Measurements from ENCODE around the gene COL5A1.

COL5A1 gene

GRCh38 chr9:134748591-134748990, 107.0 kb downstream of the COL5A1 start:
- DNase-seq: no peak

GRCh38 chr9:134750450-134751155, 109.0 kb downstream of the COL5A1 start:
- no peak for DNase-seq

GRCh38 chr9:134751622-134752021, 110.0 kb downstream of the COL5A1 start:
- DNase-seq: no peak

GRCh38 chr9:134752471-134753168, 111.0 kb downstream of the COL5A1 start:
- no peak for DNase-seq

- no peak for DNase-seq
Measured at GRCh38 chr9:134753191-134753590, 111.6 kb downstream of the COL5A1 start.

GRCh38 chr9:134755221-134755907, 113.8 kb downstream of the COL5A1 start:
- no peak for DNase-seq

GRCh38 chr9:134756098-134756497, 114.5 kb downstream of the COL5A1 start:
- no peak for DNase-seq

- DNase-seq: no peak
Measured at GRCh38 chr9:134757216-134757975, 115.8 kb downstream of the COL5A1 start.

- peak; percentile 62 for DNase-seq
Measured at GRCh38 chr9:134758949-134759607, 117.5 kb downstream of the COL5A1 start.

GRCh38 chr9:134759913-134760312, 118.3 kb downstream of the COL5A1 start:
- DNase-seq: no peak

GRCh38 chr9:134760750-134761420, 119.3 kb downstream of the COL5A1 start:
- DNase-seq: no peak

GRCh38 chr9:134764473-134765269, 123.1 kb downstream of the COL5A1 start:
- DNase-seq: no peak

GRCh38 chr9:134765785-134766184, 124.2 kb downstream of the COL5A1 start:
- no peak for DNase-seq

GRCh38 chr9:134766587-134766986, 125.0 kb downstream of the COL5A1 start:
- no peak for DNase-seq

- no peak for DNase-seq
Measured at GRCh38 chr9:134768332-134768708, 126.7 kb downstream of the COL5A1 start.

- peak; percentile 71 for DNase-seq
Measured at GRCh38 chr9:134768709-134769351, 127.2 kb downstream of the COL5A1 start.

GRCh38 chr9:134770972-134771971, 129.7 kb downstream of the COL5A1 start:
- DNase-seq: no peak

GRCh38 chr9:134772331-134772730, 130.7 kb downstream of the COL5A1 start:
- DNase-seq: no peak

- no peak for DNase-seq
Measured at GRCh38 chr9:134773842-134774241, 132.2 kb downstream of the COL5A1 start.
